Iris pigment epithelial cell (primary cell): ENCODE measurements around the gene PDE4B.
"Not testable (repeated sequence)": the region's sequence is repeated elsewhere in the genome, so short reads cannot be mapped to it uniquely, and the experiment has no call there.

Experiments
- DNase-seq: peaks from one replicate; pipeline ENCODE4 v3.0.0-alpha.2; 2011; ENCODE audit warnings: low read depth

PDE4B gene

DNA sequence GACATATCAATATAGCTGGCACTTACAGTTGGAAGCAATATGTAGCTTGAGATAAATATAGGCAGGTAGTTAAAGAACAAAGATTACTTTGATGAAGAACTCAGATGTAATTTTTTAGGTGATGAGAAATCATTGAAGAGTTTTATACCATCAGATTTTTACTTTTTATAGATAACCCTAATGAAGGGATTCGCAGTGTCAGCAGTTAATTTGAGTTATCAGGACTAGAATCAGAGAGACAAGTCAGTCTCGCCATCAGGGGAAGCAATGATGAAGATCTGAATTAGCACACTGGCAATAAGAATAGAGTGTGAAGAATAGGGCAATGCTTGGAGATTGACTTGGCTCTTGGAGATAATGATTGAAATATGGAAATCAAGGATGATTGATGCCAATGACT, 342.5 kb downstream of the PDE4B start:
- DNase-seq: no peak

DNA sequence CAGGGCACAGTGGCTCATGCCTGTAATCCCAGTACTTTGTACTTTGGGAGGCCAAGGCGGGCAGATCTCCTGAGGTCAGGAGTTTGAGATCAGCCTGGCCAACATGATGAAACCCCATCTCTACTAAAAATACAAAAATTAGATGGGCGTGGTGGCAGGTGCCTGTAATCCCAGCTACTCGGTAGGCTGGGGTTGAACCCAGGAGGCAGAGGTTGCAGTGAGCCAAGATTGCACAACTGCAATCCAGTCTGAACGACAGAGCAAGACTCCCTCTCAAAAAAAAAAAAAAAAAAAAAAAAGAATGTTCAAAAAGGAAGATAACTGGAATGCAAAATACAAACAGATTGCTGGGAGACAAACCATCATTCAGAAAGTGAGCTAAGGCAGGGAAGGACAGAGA, 343.7 kb downstream of the PDE4B start:
- not testable (repeated sequence) for DNase-seq

DNA sequence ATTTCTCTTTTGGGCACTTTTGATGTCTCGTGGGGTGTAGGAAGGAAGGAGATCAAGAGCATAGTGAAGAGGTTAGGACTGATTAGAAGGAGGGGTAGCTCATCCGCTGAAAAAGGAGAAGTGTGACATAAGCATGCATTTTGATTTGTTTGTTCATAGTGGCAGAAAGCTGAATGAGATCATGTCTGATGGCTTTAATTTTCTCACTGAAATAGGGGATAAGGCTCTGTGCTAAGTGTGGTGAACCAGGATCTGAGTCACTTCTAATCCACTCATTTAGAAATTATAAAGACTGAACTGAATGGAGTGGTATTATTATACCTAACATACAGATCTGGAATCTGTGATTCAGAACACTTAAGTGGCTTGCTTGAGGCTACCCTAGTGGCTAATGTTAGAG, 344.5 kb downstream of the PDE4B start:
- DNase-seq: no peak

DNA sequence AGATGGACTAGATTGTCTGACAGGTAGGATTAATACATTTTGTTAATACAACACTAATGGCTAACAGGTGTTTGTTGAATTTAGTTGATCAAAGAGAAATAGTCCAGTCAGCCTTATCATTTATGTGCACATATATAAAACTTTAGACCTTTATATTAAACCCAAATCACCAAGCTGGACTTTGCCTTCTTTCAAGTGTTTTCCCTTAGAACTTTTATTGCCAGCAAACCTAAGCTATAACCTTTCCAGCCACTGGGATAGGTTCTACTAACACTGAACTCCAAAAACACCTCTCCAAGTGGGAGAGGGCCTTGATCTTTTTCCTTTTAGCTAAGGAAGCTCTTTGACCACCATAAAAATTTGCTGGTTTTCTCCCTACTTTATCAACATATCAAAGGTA, 345.9 kb downstream of the PDE4B start:
- DNase-seq: no peak

DNA sequence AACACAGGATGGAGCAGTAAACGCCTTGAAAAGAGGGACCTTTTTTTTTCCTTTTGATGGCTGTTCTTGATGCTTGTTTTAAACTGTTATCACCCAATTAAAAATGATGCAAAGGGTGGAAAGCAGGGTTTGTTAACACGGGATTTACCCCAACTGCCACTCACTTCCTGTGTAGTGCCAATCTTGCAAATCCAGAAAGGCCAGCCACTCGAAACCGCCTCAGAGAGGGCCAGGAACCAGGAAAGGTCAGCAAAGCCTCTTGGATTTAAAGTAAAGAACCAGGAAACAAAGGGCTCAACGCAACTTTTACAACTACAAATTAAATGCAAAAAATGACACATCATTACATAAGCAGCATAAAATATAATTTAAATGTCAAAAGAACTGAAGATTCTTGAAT, 347.4 kb downstream of the PDE4B start:
- no peak for DNase-seq

DNA sequence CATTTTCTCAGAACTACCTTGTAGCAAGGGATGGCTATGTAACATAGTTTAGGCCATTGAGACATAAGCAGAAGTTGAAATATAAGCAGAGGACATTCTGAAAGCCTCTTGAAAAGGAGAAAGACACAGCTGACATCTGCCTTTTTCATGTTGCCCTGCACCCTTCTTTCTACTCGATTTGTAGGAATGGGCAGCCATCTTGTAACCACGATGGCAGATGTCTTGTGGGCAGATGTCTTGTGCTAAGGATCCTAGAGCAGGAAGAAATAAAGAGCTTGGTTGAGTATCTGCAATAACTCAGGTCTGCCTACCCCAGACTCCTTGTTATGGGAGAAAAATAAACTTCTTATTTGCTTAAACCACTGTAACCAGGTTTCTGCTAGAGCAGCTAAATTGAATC, 351.0 kb downstream of the PDE4B start:
- DNase-seq: no peak

DNA sequence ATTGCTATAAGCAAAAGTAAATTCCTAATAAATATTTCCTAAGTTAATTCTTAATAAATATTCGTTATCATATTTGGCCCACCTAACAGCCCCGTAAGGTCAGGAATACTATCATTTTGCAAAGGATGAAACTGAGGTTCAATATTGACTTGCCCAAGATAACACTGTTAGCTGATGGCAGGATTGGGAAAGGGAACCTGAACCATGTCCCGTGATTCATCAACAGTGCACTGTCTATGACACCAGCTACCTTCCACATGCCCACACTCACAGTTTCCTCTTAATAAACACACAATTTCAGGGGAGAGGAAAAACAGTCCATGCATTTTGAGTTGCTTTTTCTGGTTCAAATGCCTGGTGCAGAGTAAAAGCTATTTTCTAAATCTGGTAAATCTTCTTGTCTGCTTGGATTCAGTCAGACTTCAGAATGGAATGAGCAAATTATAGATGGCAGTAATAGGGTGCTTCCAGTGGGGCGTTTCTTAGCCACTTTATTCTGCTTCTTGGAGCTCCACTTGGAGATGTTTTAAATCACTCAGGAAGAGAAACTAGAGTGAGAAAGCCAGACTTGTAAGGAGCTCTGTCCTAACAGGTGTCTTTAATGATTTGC, 354.6 kb downstream of the PDE4B start:
- no peak for DNase-seq

DNA sequence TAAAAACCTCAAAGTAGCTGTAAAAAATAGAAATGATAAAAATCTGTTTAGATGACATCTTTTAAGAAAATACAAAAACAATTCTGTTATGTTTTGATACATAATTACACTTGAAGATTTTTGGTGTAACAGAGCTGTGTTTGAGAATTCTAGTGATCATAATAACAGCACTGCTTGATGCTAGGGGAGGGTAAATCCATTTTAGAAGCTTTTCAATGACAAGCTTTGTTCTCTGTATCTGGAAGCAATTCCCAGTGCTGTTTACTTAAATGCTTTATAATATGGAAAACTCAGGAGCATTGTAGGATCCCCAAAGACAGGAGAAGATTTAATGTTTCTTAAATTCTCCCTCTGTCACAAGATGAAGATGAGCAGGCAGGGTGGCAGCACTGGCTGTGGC, 359.3 kb downstream of the PDE4B start:
- DNase-seq: no peak

DNA sequence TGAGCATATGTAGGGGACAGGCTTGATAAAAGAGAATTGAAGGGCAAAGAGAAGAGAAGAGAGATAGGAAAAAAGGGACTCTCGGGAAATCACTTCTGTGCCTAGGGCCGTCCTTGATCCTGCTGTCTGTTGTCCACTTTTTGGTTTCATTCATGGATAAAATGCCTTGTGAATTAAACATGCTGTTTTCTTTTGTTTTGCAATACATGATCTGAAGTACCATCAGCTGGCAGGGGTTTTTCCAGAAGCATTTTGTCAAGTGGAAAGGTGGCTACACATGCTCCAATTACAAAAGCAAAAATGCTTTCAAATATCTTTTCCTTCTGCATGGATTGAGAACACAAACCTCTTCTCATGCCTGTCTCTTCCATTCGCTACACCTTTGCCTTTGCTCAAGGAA, 361.7 kb downstream of the PDE4B start:
- DNase-seq: no peak

DNA sequence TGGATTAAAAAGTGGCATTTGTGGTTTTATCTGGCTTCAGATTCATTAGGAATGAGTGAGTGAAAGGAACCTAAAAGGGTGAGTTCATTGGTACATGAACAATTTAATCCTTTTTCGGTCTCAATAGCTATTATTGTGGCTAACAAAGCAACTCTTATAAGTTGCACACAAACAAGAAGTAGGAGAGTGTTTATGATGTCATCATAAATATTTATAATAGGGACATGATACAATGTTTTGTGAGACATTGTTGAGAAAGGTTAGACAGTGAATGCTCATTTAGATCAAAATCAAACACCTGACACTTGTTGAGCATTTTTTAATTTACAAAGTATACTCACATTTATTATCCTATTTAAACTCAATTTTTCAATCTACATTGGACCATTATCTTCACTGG, 363.4 kb downstream of the PDE4B start:
- no peak for DNase-seq

DNA sequence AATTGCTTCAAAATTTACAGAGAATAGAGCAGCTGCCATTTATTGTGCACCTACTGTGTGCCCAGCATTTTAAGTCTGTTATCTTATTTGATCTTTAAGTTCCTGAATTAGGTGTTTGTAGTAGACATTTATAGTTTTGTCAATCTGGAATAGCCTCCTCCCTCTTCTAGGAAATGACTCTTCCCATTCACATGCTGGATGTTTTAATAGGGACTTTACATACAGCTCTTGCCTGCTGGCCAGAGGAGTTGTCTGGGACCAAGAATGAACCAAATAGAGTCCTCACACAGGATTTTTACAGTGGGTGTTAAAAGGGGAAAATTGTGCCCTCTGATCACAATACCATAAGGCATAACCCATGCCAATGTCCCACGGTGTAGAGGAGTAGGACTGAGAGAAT, 367.1 kb downstream of the PDE4B start:
- DNase-seq: no peak

DNA sequence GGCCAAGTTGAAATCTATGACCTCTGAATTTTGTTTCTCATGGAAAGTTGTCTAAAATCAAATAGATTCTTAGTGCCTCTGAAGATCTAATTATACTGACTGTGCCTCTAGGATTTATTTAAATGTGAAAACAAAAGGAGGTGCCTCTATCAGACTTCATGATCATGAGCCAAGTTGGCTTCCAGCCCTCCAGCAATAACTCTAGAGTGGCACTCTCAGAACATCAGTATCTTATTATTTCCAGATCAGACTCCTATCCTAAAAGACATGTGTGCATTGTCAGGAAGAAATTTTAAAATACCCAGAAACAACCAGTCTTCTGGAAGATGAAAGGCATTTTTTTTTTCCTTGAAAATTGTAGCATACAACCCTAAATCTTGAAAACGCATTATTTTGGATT, 368.0 kb downstream of the PDE4B start:
- no peak for DNase-seq

DNA sequence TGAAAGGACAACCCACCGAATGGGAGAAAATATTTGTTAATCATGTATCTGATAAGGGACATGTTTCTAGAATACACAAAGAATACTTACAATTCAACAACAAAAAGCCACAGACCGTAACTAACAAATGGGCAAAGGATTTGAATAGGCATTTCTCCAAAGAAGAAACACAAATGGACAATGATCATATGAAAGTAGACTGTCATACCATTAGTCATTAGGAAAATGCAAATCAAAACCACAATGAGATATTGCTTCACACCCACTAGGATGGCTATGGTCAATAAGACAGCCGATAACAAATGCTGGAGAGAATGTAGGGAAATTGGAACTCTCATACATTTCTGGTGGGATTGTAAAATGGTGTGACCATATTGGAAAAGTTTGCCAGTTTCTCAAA, 374.1 kb downstream of the PDE4B start:
- no peak for DNase-seq

DNA sequence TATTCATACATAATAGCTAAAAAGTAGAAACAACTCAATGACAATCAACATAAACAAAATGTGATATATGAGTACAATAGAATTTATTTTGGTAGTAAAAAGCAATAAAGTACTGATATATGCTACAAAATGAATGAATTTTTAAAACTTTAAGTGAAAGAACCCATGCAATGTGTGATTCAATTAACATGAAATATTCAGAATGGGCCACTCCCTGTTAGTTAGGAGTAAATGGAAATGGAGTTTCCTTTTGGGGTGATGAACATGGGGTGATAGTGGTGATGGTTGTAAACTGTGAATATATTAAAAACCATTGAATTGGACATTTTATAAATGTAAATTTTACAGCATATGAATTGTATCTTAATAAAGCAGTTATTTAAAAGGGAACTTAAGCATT, 374.6 kb downstream of the PDE4B start:
- DNase-seq: no peak

DNA sequence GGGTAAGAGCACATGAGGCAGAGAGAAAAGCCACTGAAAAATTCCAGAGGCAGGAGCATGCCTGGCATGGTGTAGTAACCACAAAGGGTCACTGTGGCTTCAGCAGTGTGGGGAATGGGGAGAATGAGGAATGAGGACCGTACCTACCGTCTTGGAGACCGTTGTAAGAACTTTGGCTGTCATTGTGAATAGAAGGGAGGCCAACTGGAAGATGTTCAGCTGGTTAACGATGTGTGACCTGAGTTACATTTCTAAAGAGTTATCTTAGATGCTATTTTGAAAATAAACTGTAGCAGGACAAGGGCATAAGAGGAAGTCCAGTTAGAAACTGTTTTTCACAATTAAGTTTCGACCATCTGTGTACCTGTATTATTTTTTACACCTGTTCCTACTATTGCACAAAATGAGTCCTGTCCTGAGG, 375.8 kb downstream of the PDE4B start:
- peak; percentile 18 for DNase-seq

DNA sequence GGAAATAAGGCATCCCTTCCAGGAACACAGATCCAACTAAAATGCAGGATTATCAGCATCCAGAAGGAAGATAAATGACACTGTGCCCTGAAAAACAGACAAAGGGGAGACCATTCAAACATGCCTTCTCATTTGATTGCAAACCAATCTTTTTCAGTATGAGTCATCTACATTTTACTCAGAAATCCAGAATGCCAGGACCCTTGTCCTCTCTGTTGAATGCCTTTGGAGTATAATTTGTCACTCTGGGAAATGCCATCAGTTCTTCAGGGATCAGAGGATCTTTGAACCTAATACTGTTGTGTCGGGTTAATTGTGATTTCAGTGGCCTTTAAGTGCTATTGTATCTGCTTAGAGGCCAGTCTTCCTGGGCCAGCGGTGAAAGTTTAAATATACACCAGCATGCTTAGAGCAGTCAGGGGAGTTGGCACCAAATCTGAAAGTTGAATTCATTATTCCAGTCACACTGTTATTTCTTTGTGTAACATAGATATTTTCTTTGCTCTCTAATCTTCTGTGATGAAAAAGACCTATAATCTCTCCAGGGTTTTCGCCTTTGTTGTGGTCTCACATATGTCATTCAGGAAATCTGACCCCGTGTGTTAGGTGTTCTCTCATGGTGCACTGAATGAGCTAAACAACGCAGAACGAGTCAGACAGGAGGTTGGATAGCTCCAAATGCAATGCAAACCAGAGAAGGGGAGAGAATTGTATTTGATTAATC, 376.4 kb downstream of the PDE4B start:
- no peak for DNase-seq

DNA sequence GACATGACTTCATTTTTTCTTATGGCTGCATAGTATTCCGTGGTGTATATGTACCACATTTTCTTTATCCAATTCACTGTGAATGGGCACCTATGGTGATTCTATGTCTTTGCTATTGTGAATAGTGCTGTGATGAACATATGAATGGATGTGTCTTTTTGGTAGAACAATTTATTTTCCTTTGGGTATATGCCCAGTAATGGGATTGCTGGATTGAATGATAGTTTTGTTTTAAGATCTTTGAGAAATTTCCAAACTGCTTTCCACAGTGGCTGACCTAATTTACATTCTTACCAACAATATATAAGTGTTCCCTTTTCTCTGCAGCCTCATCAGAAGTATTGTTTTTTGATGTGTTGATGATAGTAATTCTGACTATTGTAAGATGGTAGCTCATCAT, 379.6 kb downstream of the PDE4B start:
- DNase-seq: no peak

DNA sequence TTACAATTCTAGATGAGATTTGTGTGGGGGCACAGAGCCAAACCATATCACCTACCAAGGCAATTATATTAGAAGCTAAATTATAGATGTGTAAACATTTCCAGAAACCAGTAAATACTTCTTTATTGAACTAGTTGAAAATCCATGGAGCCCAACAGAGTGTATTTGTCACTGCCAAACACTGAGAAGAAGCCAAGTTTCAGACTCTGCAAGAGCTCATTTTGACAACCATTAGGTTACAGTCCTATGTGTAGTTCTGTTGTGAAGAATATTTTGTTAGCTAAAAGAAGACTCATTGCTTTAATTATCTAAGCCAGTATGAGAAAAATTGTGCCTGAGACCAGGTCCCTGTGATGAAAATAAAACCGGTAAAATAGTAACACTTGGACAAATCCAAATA, 382.4 kb downstream of the PDE4B start:
- DNase-seq: no peak

DNA sequence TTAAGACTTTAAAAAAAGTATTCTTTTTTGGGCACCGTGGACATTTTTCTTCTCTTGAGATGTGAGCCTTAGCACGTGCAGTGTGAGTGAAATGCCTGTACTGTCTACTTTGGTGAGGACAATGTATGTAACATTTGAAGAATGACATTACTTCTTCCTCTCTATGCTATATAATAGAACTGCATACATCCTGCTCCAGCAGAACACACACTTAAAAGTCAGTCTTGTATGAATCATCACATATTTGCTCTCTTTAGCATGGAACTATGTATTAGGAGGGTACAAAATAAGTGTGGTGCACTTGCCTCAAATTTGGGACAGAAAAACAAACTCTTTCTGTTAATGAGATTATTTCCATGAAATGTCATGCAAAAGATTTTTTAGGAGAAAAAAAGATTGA, 382.9 kb downstream of the PDE4B start:
- no peak for DNase-seq

DNA sequence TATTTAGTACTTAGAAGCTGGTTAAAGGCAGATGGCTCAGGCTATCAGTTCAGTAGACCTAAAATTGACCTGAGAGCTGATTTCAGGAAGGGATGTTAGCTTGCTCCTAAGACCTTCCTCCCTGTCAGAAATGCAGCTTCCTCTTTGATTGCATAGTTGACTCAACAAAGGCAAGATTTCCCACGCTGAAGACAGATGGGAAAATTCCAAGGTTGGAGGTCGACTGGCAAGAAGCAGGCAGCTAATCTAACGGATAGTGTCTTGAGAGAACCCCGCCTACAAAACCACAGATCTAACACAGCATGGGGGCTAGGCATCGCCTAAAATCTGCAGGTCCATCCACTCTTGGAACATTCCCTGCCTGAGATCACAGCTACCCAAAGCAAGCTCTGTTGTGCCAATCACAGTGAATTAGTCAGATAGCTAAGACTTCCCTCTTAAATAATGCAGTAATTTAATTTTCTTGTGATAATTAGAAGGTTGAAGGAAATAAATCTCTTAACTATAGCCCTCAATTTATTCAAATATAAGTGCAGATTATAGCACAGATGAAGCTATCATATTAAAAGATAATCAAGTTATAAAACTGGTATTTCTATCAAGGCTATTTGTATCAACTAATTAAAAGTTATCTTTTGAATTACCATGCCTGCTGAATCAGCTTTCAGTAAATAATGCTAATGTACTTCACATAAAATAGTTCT, 383.5 kb downstream of the PDE4B start:
- DNase-seq: peak; percentile 9

DNA sequence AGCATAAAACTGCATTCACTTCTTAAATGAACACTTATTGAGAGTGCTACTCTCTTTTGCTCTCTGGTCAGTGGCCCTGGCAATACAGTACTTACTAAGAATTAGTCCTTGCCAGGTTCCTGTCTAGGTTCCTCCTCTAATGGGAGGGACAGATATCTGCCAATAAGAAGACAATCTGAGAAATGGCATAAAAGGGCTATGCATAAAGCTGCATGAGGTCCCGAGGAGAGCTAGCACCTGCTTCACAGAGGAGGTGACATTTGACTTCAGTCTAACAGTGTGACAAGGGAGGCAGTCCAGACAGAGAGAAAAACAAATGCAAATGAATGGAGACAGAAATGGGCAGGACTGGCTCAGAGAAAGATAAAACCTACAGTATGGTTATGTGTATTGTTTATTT, 384.1 kb downstream of the PDE4B start:
- no peak for DNase-seq

DNA sequence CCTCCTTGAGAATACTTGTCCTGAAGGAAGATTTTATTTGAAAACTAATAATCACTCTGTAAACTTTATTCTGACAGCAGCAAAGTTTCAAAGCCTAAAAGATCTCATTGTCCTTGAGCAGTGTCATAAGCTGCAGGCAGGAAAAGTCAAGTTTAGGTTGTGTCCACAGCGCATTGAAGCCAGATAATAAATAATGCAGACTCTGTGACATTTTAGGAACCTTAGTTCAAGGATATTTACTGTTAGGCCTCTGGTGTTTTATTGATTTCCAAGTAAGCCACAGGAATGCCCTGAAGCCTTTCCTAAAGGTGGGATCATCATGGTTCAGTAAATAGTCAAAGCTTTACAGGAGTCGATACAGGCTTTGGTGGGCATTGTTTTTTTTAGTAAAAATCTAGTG, 384.8 kb downstream of the PDE4B start:
- DNase-seq: no peak

DNA sequence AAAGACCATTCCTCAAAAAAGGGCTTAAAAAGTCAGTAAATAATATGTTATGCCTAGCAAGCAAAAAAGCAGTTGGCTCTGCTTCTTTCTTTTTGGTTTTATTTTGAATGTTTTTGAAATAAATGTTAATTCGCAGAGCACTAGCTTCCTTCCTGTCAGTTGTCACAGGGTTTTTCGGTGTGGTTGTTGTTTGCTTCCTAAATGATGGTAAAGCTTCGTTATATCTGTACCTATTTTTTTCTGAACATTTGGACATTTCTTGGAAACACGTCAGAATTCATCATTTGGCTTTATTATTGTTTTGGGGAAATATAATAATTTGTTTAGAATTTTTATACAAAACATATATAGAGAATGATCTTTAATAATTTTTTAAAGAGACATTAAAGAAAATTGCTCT, 389.3 kb downstream of the PDE4B start:
- no peak for DNase-seq
